ENCODE data around the gene ACLY. TPM values are rescaled to one million over a fixed set of nuclear protein-coding genes. Genes with fewer than 3 reads are reported as not detected.
"Not testable (repeated sequence)": the region's sequence is repeated elsewhere in the genome, so short reads cannot be mapped to it uniquely, and the experiment has no call there.

Gene ACLY
- total RNA-seq, 1 donor, result 83.7 TPM

GRCh38 chr17:41837761-41838538 lies 80.8 kb downstream of the ACLY start, which contains the start of gene KLHL10:
Gene KLHL10 (plus strand): TSS chr17:41837825. CDS start chr17:41837933, 108 bp downstream.
- DNase-seq (ENCODE audit: low read depth in 2 of 3, low spot score in 2 of 3), result no peak

- no peak for DNase-seq (ENCODE audit: low read depth in 2 of 3, low spot score in 2 of 3)
Observed at GRCh38 chr17:41836550-41837196, 82.1 kb downstream of the ACLY start.

- DNase-seq (ENCODE audit: low read depth in 2 of 3, low spot score in 2 of 3), result peak; percentile 6 to 58 (median 39)
Observed at GRCh38 chr17:41835800-41836549, 82.8 kb downstream of the ACLY start, which contains the start of gene NT5C3B. Gene NT5C3B (minus strand): TSS chr17:41836232. CDS start chr17:41836193, 39 bp downstream.

GRCh38 chr17:41835214-41835799 lies 83.4 kb downstream of the ACLY start:
- DNase-seq (ENCODE audit: low read depth in 2 of 3, low spot score in 2 of 3), result no peak

- DNase-seq (ENCODE audit: low read depth in 2 of 3, low spot score in 2 of 3), result not testable (repeated sequence)
Observed at GRCh38 chr17:41829961-41830360, 88.8 kb downstream of the ACLY start.

- DNase-seq (ENCODE audit: low read depth in 2 of 3, low spot score in 2 of 3), result no peak
Observed at GRCh38 chr17:41825175-41825845, 93.4 kb downstream of the ACLY start.

GRCh38 chr17:41824086-41824485 lies 94.7 kb downstream of the ACLY start:
- DNase-seq (ENCODE audit: low read depth in 2 of 3, low spot score in 2 of 3), result no peak

GRCh38 chr17:41823580-41823979 lies 95.2 kb downstream of the ACLY start:
- DNase-seq (ENCODE audit: low read depth in 2 of 3, low spot score in 2 of 3), result no peak

- DNase-seq (ENCODE audit: low read depth in 2 of 3, low spot score in 2 of 3), result no peak
Observed at GRCh38 chr17:41823141-41823524, 95.6 kb downstream of the ACLY start.

GRCh38 chr17:41822216-41823140 lies 96.3 kb downstream of the ACLY start:
- no peak for DNase-seq (ENCODE audit: low read depth in 2 of 3, low spot score in 2 of 3)

GRCh38 chr17:41821776-41822175 lies 97.0 kb downstream of the ACLY start:
- DNase-seq (ENCODE audit: low read depth in 2 of 3, low spot score in 2 of 3), result no peak

GRCh38 chr17:41818024-41818423 lies 100.7 kb downstream of the ACLY start:
- DNase-seq (ENCODE audit: low read depth in 2 of 3, low spot score in 2 of 3), result no peak

Small RNAs within 50 kb of the gene (small RNA-seq; reads per million reads assigned to genes)
- not detected for gene AC125257.2

Other genes with a start within 250 kb of the ACLY start
- 201 TPM for gene EIF1, start 230.1 kb downstream of the ACLY start, total RNA-seq
- gene GAST, start 206.6 kb downstream of the ACLY start, total RNA-seq, result not detected
- under 0.01 TPM for gene HAP1, start 184.3 kb downstream of the ACLY start, total RNA-seq
- 348 TPM for gene JUP, start 132.2 kb downstream of the ACLY start, total RNA-seq
- gene P3H4, start 107.0 kb downstream of the ACLY start, total RNA-seq, result 8.6 TPM
- gene FKBP10, start 105.9 kb downstream of the ACLY start, total RNA-seq, result 6.5 TPM
- gene NT5C3B, start 82.7 kb downstream of the ACLY start, total RNA-seq, result 41.5 TPM
- not detected for gene KLHL10, start 81.1 kb downstream of the ACLY start, total RNA-seq
- gene KLHL11, start 53.5 kb downstream of the ACLY start, total RNA-seq, result 21.8 TPM
- gene ODAD4, start 11.7 kb upstream of the ACLY start, total RNA-seq, result 0.54 TPM
- 38.5 TPM for gene CNP, start 47.8 kb upstream of the ACLY start, total RNA-seq
- 46.3 TPM for gene DNAJC7, start 98.5 kb upstream of the ACLY start, total RNA-seq
- 40.9 TPM for gene NKIRAS2, start 101.1 kb upstream of the ACLY start, total RNA-seq
- gene C17orf113, start 131.7 kb upstream of the ACLY start, total RNA-seq, result 12.9 TPM
- gene ZNF385C, start 179.5 kb upstream of the ACLY start, total RNA-seq, result 1.9 TPM
- 47.4 TPM for gene DHX58, start 193.8 kb upstream of the ACLY start, total RNA-seq
- gene KAT2A, start 202.4 kb upstream of the ACLY start, total RNA-seq, result 24.8 TPM
- not detected for gene HSPB9, start 203.9 kb upstream of the ACLY start, total RNA-seq
- 98.6 TPM for gene RAB5C, start 236.0 kb upstream of the ACLY start, total RNA-seq